HEK293T (cell line): ENCODE results near the gene NEUROD6.

ENCODE experiments used
- ARNT ChIP-seq: fragments of 450-650 bp; IDR thresholded peaks from 2 replicates; pipeline ENCODE4 v1.6.1; 2017; ENCODE audit warnings: mild to moderate bottlenecking
- BHLHE40 ChIP-seq: fragments of 450-650 bp; IDR thresholded peaks from 2 replicates; pipeline ENCODE4 v1.6.1; 2016; ENCODE audit warnings: mild to moderate bottlenecking, moderate library complexity, borderline replicate concordance
- CTBP1 ChIP-seq: fragments of 450-650 bp; IDR thresholded peaks from 2 replicates; pipeline ENCODE4 v1.6.1; 2016; ENCODE audit warnings: borderline replicate concordance
- FOXM1 ChIP-seq: fragments of 450-650 bp; IDR thresholded peaks from 2 replicates; pipeline ENCODE4 v1.6.1; 2017; ENCODE audit warnings: mild to moderate bottlenecking, borderline replicate concordance
- HDGF ChIP-seq: fragments of 450-650 bp; IDR thresholded peaks from 2 replicates; pipeline ENCODE4 v1.6.1; 2017; ENCODE audit warnings: antibody characterized with exemption, borderline replicate concordance
- L3MBTL2 ChIP-seq: fragments of 450-650 bp; conservative IDR thresholded peaks from 2 replicates; pipeline ENCODE4 v1.6.1; 2016; ENCODE audit warnings: mild to moderate bottlenecking
- LEF1 ChIP-seq: fragments of 450-650 bp; IDR thresholded peaks from 2 replicates; pipeline ENCODE4 v1.6.1; 2017; ENCODE audit warnings: mild to moderate bottlenecking, borderline replicate concordance
- SP1 ChIP-seq: fragments of 450-650 bp; IDR thresholded peaks from 2 replicates; pipeline ENCODE4 v1.6.1; 2017

- TF ChIP-seq CTBP1: no peak
- TF ChIP-seq BHLHE40: no peak
- no peak for TF ChIP-seq SP1
- TF ChIP-seq ARNT: no peak
- no peak for TF ChIP-seq LEF1
- no peak for TF ChIP-seq HDGF
- TF ChIP-seq L3MBTL2: no peak
- TF ChIP-seq FOXM1: no peak
These were observed at the start of gene NEUROD6 for GRCh38 chr7:31340603-31341002.
